ENCODE measurements around the gene HBP1. TPM values are rescaled to one million over a fixed set of nuclear protein-coding genes. Genes with fewer than 3 reads are reported as not detected.

Gene HBP1
- total and polyA plus RNA-seq, 8 donors = 47.9 to 181 (median 125) TPM

GRCh38 chr7:107148721-107149120 lies 20.1 kb upstream of the HBP1 start:
- Histone ChIP-seq H3K9me3 (no peaks in the 10 kb centered on the region), H3K4me1 (peaks cover 0 to 8% of the 10 kb centered on the region in 2 donors), H3K4me3 (no peak overlapping the region), H3K36me3 (no peaks in the 10 kb centered on the region), H3K27me3 (no peaks in the 10 kb centered on the region), H3K27ac (no peak overlapping the region)
- ATAC-seq (no peak), DNase-seq (no peak)
- no peak for TF ChIP-seq CTCF (IDR thresholded peaks at IDR 0.05)
- intact Hi-C loops (cut with DNase I) = no loop called here

- H3K27ac ChIP-seq = no peak overlapping the region
- ATAC-seq (no peak), DNase-seq (no peak)
- H3K4me3 ChIP-seq = no peak overlapping the region
- no peaks in the 10 kb centered on the region for H3K36me3 ChIP-seq
- H3K27me3 ChIP-seq = no peaks in the 10 kb centered on the region
- intact Hi-C loops (cut with DNase I) = loop anchor here in 1 of 2 donors (10.0 kb wide), 1 partner anchor 205 kb away; no protein-coding TSS in a partner anchor
- no peak for TF ChIP-seq CTCF (IDR thresholded peaks at IDR 0.05)
- no peaks in the 10 kb centered on the region for H3K9me3 ChIP-seq
- peaks cover 0 to 8% of the 10 kb centered on the region in 2 donors for H3K4me1 ChIP-seq
Observed at GRCh38 chr7:107149863-107150262, 18.9 kb upstream of the HBP1 start.

GRCh38 chr7:107150375-107151073 lies 18.3 kb upstream of the HBP1 start:
- TF ChIP-seq CTCF (IDR thresholded peaks at IDR 0.05) = peak; percentile 58 to 71
- DNase-seq (peak in 3 of 4 donors; percentile 59 to 85 (median 70)), ATAC-seq (peak; percentile 79)
- Histone ChIP-seq H3K36me3 (no peaks in the 10 kb centered on the region), H3K4me3 (no peak overlapping the region), H3K27ac (no peak overlapping the region), H3K4me1 (peaks cover 0 to 8% of the 10 kb centered on the region in 2 donors), H3K9me3 (no peaks in the 10 kb centered on the region), H3K27me3 (no peaks in the 10 kb centered on the region)
- intact Hi-C loops (cut with DNase I) = loop anchor here in 1 of 2 donors (10.0 kb wide), 1 partner anchor 206 kb away; no protein-coding TSS in a partner anchor

- intact Hi-C loops (cut with DNase I) = loop anchor here in 1 of 2 donors (10.0 kb wide), 1 partner anchor 207 kb away; no protein-coding TSS in a partner anchor
- no peaks in the 10 kb centered on the region for H3K9me3 ChIP-seq
- H3K36me3 ChIP-seq = no peaks in the 10 kb centered on the region
- DNase-seq (no peak), ATAC-seq (no peak)
- no peak overlapping the region for H3K4me3 ChIP-seq
- no peak for TF ChIP-seq CTCF (IDR thresholded peaks at IDR 0.05)
- H3K27me3 ChIP-seq = no peaks in the 10 kb centered on the region
- H3K4me1 ChIP-seq = peaks cover 0 to 8% of the 10 kb centered on the region in 2 donors
- no peak overlapping the region for H3K27ac ChIP-seq
Observed at GRCh38 chr7:107151538-107151937, 17.3 kb upstream of the HBP1 start.

GRCh38 chr7:107152011-107152410 lies 16.8 kb upstream of the HBP1 start:
- ATAC-seq = no peak
- intact Hi-C loops (cut with DNase I) = loop anchor here in 1 of 2 donors (10.0 kb wide), 1 partner anchor 207 kb away; no protein-coding TSS in a partner anchor

More at GRCh38 chr7:107152011-107152410, 16.8 kb upstream of the HBP1 start:
- peaks cover 0 to 8% of the 10 kb centered on the region in 2 donors for H3K4me1 ChIP-seq
- H3K9me3 ChIP-seq = no peaks in the 10 kb centered on the region
- DNase-seq = no peak
- no peak for TF ChIP-seq CTCF (IDR thresholded peaks at IDR 0.05)
- no peaks in the 10 kb centered on the region for H3K36me3 ChIP-seq
- H3K4me3 ChIP-seq = no peak overlapping the region
- no peak overlapping the region for H3K27ac ChIP-seq
- no peaks in the 10 kb centered on the region for H3K27me3 ChIP-seq

Measured in left lung (tissue), 10 donors.